HEK293 (cell line): ENCODE data around the gene GDE1.

Experiments
- CTCF ChIA-PET: fragments of 350-600 bp; formaldehyde crosslinking; extraction: SDS; loops from one replicate; lab custom pipeline; 2021; ENCODE audit warnings: antibody characterized with exemption; lab: Yijun Ruan, JAX
- POLR2A ChIA-PET: fragments of 300-600 bp; formaldehyde crosslinking; extraction: SDS; loops from one replicate; lab custom pipeline; 2020; ENCODE audit warnings: antibody characterized with exemption, inconsistent platforms; lab: Yijun Ruan, JAX
- H3K27ac ChIP-seq: fragments of 200-500 bp; sonication (Bioruptor generic); 2 replicates; pipeline ENCODE4 v1.5.1; 2014; ENCODE audit warnings: low read depth, low read length, control low read depth, inconsistent platforms; ENCODE audit errors: extremely low read depth
- H3K36me3 ChIP-seq, 2 experiments: fragments of 200-500 bp in 1 of 2; sonication (Bioruptor generic) in 1 of 2; 1 replicate in 1 of 2; 2 replicates in 1 of 2; pipeline ENCODE4 v1.5.1; 2014 to 2017; ENCODE audit warnings: inconsistent platforms in 2 of 2, low read length in 2 of 2; ENCODE audit not compliant: control insufficient read depth in 2 of 2, insufficient read depth in 1 of 2
- H3K4me1 ChIP-seq: fragments of 200-500 bp; sonication (Bioruptor generic); 2 replicates; pipeline ENCODE4 v1.5.1; 2014; ENCODE audit warnings: mild to moderate bottlenecking, low read length, inconsistent platforms; ENCODE audit not compliant: control insufficient read depth, insufficient read depth
- H3K4me3 ChIP-seq: 2 replicates; pipeline ENCODE4 v1.5.1; 2011; ENCODE audit warnings: low read depth, mild to moderate bottlenecking, control low read depth, low read length, moderate library complexity
- H3K9me3 ChIP-seq: fragments of 200-500 bp; sonication (Bioruptor generic); 2 replicates; pipeline ENCODE4 v1.5.1; 2014; ENCODE audit warnings: low read depth, low read length, inconsistent platforms; ENCODE audit not compliant: control insufficient read depth, insufficient read depth
- BCL11A ChIP-seq: fragments of 450-650 bp; formaldehyde crosslinking; IDR thresholded peaks from 2 replicates; pipeline ENCODE4 v1.5.1; 2016; ENCODE audit warnings: low read depth, missing biosample characterization, missing genetic modification characterization
- CTCF ChIP-seq: fragments of 450-650 bp; formaldehyde crosslinking; IDR thresholded peaks from 2 replicates; pipeline ENCODE4 v1.5.1; 2016; ENCODE audit warnings: missing biosample characterization, missing genetic modification characterization
- ELK4 ChIP-seq: IDR thresholded peaks from 2 replicates; pipeline ENCODE4 v1.6.1; 2011; ENCODE audit warnings: mild to moderate bottlenecking, low read depth, low read length, borderline replicate concordance
- FEZF1 ChIP-seq: fragments of 450-650 bp; formaldehyde crosslinking; IDR thresholded peaks from 2 replicates; pipeline ENCODE4 v1.5.1; 2016; ENCODE audit warnings: missing biosample characterization, missing genetic modification characterization
- HOXC10 ChIP-seq: sonication (generic); formaldehyde crosslinking; IDR thresholded peaks from 2 replicates; pipeline ENCODE4 v1.8.1; 2023; ENCODE audit warnings: mild to moderate bottlenecking, missing genetic modification reagents
- IKZF3 ChIP-seq: fragments of 450-650 bp; IDR thresholded peaks from 2 replicates; pipeline ENCODE4 v1.5.0; 2018; ENCODE audit warnings: missing biosample characterization, mild to moderate bottlenecking, missing genetic modification characterization, moderate library complexity
- KLF16 ChIP-seq: fragments of 450-650 bp; formaldehyde crosslinking; IDR thresholded peaks from 2 replicates; pipeline ENCODE4 v1.5.1; 2017; ENCODE audit warnings: missing biosample characterization, missing genetic modification characterization
- KLF17 ChIP-seq: fragments of 450-650 bp; formaldehyde crosslinking; IDR thresholded peaks from 2 replicates; pipeline ENCODE4 v1.5.1; 2016; ENCODE audit warnings: missing biosample characterization, missing genetic modification characterization
- KLF9 ChIP-seq: fragments of 450-650 bp; formaldehyde crosslinking; IDR thresholded peaks from 2 replicates; pipeline ENCODE4 v1.5.1; 2016; ENCODE audit warnings: missing biosample characterization, missing genetic modification characterization, low read depth
- REST ChIP-seq: fragments of 450-650 bp; formaldehyde crosslinking; IDR thresholded peaks from 2 replicates; pipeline ENCODE4 v1.5.1; 2016; ENCODE audit warnings: missing biosample characterization, missing genetic modification characterization
- SP3 ChIP-seq: fragments of 450-650 bp; formaldehyde crosslinking; IDR thresholded peaks from 2 replicates; pipeline ENCODE4 v1.5.1; 2016; ENCODE audit warnings: missing biosample characterization, missing genetic modification characterization
- WT1 ChIP-seq: fragments of 450-650 bp; formaldehyde crosslinking; IDR thresholded peaks from 2 replicates; pipeline ENCODE4 v1.5.1; 2016; ENCODE audit warnings: missing biosample characterization, missing genetic modification characterization
- ZBTB1 ChIP-seq: fragments of 450-650 bp; formaldehyde crosslinking; IDR thresholded peaks from 2 replicates; pipeline ENCODE4 v1.5.1; 2016; ENCODE audit warnings: missing biosample characterization, missing genetic modification characterization
- ZBTB17 ChIP-seq: fragments of 450-650 bp; formaldehyde crosslinking; IDR thresholded peaks from 2 replicates; pipeline ENCODE4 v1.5.1; 2016; ENCODE audit warnings: missing biosample characterization, missing genetic modification characterization
- ZBTB8A ChIP-seq: fragments of 450-650 bp; formaldehyde crosslinking; IDR thresholded peaks from 2 replicates; pipeline ENCODE4 v1.5.1; 2016; ENCODE audit warnings: missing biosample characterization, missing genetic modification characterization
- ZFP41 ChIP-seq: fragments of 450-650 bp; formaldehyde crosslinking; IDR thresholded peaks from 2 replicates; pipeline ENCODE4 v1.5.1; 2016; ENCODE audit warnings: missing biosample characterization, missing genetic modification characterization, borderline replicate concordance
- ZIC2 ChIP-seq: fragments of 450-650 bp; formaldehyde crosslinking; IDR thresholded peaks from 2 replicates; pipeline ENCODE4 v1.5.1; 2016; ENCODE audit warnings: missing biosample characterization, missing genetic modification characterization
- ZNF121 ChIP-seq: fragments of 450-650 bp; formaldehyde crosslinking; IDR thresholded peaks from 2 replicates; pipeline ENCODE4 v1.5.1; 2016; ENCODE audit warnings: missing biosample characterization, missing genetic modification characterization
- ZNF174 ChIP-seq: fragments of 450-650 bp; formaldehyde crosslinking; IDR thresholded peaks from 2 replicates; pipeline ENCODE4 v1.5.0; 2017; ENCODE audit warnings: missing biosample characterization, mild to moderate bottlenecking, missing genetic modification characterization
- ZNF23 ChIP-seq: fragments of 450-650 bp; formaldehyde crosslinking; IDR thresholded peaks from 2 replicates; pipeline ENCODE4 v1.5.1; 2016; ENCODE audit warnings: missing biosample characterization, missing genetic modification characterization, borderline replicate concordance
- ZNF274 ChIP-seq, 2 experiments: fragments of 200-500 bp in 1 of 2; fragments of 450-650 bp in 1 of 2; sonication (Bioruptor generic) in 1 of 2; formaldehyde crosslinking in 1 of 2; IDR thresholded peaks; 2 replicates each; pipeline versions ENCODE4 v1.5.1 to v1.6.1; 2014 to 2016; ENCODE audit warnings: borderline replicate concordance in 1 of 2, inconsistent platforms in 1 of 2, low read length in 1 of 2, missing biosample characterization in 1 of 2, missing genetic modification characterization in 1 of 2
- ZNF433 ChIP-seq: fragments of 450-650 bp; formaldehyde crosslinking; IDR thresholded peaks from 2 replicates; pipeline ENCODE4 v1.5.1; 2016; ENCODE audit warnings: missing biosample characterization, missing genetic modification characterization, low read depth
- ZNF510 ChIP-seq: fragments of 450-650 bp; formaldehyde crosslinking; IDR thresholded peaks from 2 replicates; pipeline ENCODE4 v1.5.1; 2018; ENCODE audit warnings: mild to moderate bottlenecking, missing genetic modification characterization, missing biosample characterization; ENCODE audit not compliant: insufficient replicate concordance
- ZNF548 ChIP-seq: fragments of 450-650 bp; formaldehyde crosslinking; IDR thresholded peaks from 2 replicates; pipeline ENCODE4 v1.5.1; 2016; ENCODE audit warnings: missing biosample characterization, missing genetic modification characterization
- ZNF785 ChIP-seq: fragments of 450-650 bp; formaldehyde crosslinking; IDR thresholded peaks from 2 replicates; pipeline ENCODE4 v1.5.1; 2016; ENCODE audit warnings: missing biosample characterization, missing genetic modification characterization
- ZNF837 ChIP-seq: fragments of 450-650 bp; formaldehyde crosslinking; IDR thresholded peaks from 2 replicates; pipeline ENCODE4 v1.5.1; 2016; ENCODE audit warnings: missing biosample characterization, missing genetic modification characterization
- ZSCAN16 ChIP-seq: fragments of 450-650 bp; formaldehyde crosslinking; IDR thresholded peaks from 2 replicates; pipeline ENCODE4 v1.5.1; 2016; ENCODE audit warnings: missing biosample characterization, missing genetic modification characterization

GDE1 gene

GRCh38 chr16:19555938-19556771, 34.3 kb upstream of the GDE1 start (continued):
- TF ChIP-seq ELK4 = no peak
- TF ChIP-seq FEZF1 (tag by site-specific recombination) = no peak
- peak; percentile 20 for TF ChIP-seq ZIC2
- peak; percentile 89 for TF ChIP-seq CTCF (tag by site-specific recombination)
- no peak for TF ChIP-seq ZNF548
- 0 out of 2 replicates have a peak, but pooled peaks have one; percentile 37 for TF ChIP-seq ZNF174 (tag by site-specific recombination)
- TF ChIP-seq HOXC10 = no peak
- TF ChIP-seq ZNF433 (tag by site-specific recombination) = no peak
- peak; percentile 23; the same call in 1 of the 2 replicates for TF ChIP-seq WT1 (tag by site-specific recombination)
- no peak for TF ChIP-seq ZNF274 (IDR thresholded peaks at IDR 0.05; ENCODE audit: low read length)
- TF ChIP-seq ZNF274 (tag by site-specific recombination; IDR thresholded peaks at IDR 0.05; ENCODE audit: borderline replicate concordance) = no peak
- no peak for TF ChIP-seq ZBTB8A (tag by site-specific recombination)

- Histone ChIP-seq H3K36me3 (peaks cover 18 to 28% of the 10 kb centered on the region in 2 experiments), H3K27ac (peak within 1 kb of the TSS; percentile 70), H3K4me1 (no peaks in the 10 kb centered on the region), H3K4me3 (peak within 1 kb of the TSS; percentile 86), H3K9me3 (no peaks in the 10 kb centered on the region)
- POLR2A ChIA-PET = interaction anchor here (0.6 to 1.8 kb wide), 20 partner anchors 9 to 1345 kb away, joined by 3 to 25 read pairs (median 4); partner anchors contain the start of genes ARL6IP1, CCP110, DCUN1D3 and GDE1
- CTCF ChIA-PET = interaction anchor here (0.6 to 3.3 kb wide), 15 partner anchors 10 to 1313 kb away, joined by 3 to 18 read pairs (median 5); partner anchors contain the start of gene CCP110
- TF ChIP-seq ZSCAN16 (tag by site-specific recombination) (no peak), KLF9 (tag by site-specific recombination) (0 out of 2 replicates have a peak, but pooled peaks have one; percentile 31), ZFP41 (tag by site-specific recombination) (no peak), ZNF837 (no peak), SP3 (peak; percentile 93), IKZF3 (peak; percentile 70; the same call in 1 of the 2 replicates), ZNF23 (no peak), KLF16 (tag by site-specific recombination) (peak; percentile 25), ZBTB1 (tag by site-specific recombination) (peak; percentile 99), ZNF174 (tag by site-specific recombination) (no peak), REST (tag by site-specific recombination) (0 out of 2 replicates have a peak, but pooled peaks have one; percentile 33), ZNF785 (tag by site-specific recombination) (peak; percentile 36; the same call in 1 of the 2 replicates), ZNF510 (tag by site-specific recombination) (no peak), ZBTB17 (peak; percentile 99), BCL11A (0 out of 2 replicates have a peak, but pooled peaks have one; percentile 28), KLF17 (tag by site-specific recombination) (peak; percentile 70; the same call in 1 of the 2 replicates), ZNF121 (no peak)
Measured at GRCh38 chr16:19555186-19555937, 33.5 kb upstream of the GDE1 start, which contains the start of gene VPS35L. VPS35L (plus strand) TSS chr16:19555703; CDS start chr16:19555730, 27 bp downstream.
